Stimulated activated CD4-positive, alpha-beta T cell treated with anti-CD3 and anti-CD28 coated beads, Interleukin-2, amount 100 ng/mL, for 48 hours (primary cell): Measurements from ENCODE around the gene PLCB4.

Source experiments
- DNase-seq, 2 donors: peaks; one replicate each; pipeline ENCODE4 v3.0.0-alpha.2; 2020

Gene PLCB4

DNA sequence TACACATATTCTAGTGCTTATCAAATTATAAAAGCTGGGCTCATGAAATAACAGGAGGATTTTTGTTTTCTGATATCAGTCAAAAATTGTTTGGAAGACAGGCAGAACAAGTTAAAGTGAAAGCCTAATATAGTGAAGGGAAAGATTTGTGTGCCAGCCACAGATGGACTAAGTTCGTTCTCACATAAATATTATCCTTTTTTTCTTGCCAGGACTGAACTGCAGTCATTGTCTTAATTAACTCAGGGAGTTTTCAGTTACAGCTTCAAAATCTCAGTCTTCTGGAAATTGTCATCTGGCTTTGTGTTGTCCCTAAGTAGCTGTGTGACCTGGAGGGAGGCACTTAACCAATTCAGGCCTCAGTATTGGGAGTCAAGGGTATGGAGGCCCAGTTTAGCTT, 40.7 kb downstream of the PLCB4 start:
- DNase-seq, result no peak

DNA sequence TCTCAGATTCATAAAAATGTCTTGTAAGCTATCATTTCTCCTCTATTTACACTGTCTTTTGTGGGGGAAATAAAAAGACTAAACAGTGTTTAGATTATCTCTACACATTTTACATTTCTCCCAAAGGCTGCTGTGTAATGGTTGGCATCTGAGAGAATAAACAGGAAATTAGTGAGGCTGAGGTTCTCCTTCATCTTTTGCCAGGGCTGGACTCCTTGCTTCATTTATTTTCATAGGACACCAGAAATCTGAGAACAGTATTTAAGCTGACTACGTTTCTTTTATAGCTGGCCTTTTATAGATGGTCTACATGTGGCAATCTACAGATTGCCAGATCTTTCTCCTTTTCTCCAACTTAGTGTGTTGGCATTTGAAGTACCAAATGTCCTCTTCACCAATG, 41.5 kb downstream of the PLCB4 start:
- no peak for DNase-seq

- DNase-seq, result no peak
These were observed 42.1 kb downstream of the PLCB4 start for GRCh38 chr20:9110916-9111432.

DNA sequence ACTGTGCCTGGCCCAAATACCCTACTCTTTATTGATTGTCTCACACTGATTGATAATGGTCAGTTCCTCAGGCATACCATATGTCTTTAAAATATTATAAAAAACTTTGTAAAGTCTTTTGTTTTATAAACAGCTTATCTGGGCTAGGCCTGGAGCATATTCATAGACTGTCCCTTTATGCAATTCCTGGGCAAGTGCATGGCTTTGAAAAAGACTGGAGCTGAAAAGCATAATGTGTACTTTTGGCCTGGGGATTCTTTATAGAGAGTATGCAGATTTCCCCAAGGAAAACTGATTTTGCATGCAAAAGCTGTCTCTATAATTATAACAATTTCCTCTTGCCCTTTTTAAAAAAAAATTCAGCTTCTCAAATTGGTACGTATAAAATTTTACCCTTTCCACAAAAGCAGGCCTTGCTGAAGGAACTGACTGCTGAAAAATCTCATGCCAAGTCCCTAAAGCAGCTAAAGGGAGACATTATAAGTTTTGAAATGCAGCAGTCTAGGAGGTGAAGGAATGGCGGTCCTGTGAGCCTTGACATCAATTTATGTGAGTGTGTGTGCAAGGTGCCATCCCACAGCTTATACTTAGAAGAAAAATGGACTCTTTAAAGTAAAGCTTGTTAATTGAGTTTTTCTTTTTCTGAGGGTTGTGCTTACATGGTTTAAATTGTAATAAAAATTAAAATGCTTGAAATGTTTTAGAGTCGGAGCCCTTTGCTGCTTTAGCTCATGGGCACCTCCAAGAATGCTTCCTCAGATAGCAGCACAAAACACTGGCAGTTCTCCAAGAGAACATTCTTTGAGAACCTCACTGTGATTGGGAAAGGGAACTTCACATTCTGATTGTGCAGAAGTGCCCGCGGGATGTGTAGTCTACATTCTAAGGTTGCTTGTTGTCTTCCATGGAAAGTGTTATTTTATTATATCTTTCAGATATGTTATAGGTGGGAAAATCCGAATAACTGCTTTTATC, 43.9 kb downstream of the PLCB4 start:
- DNase-seq, result no peak

- DNase-seq, result no peak
These were observed 45.8 kb downstream of the PLCB4 start for GRCh38 chr20:9114709-9115108.

DNA sequence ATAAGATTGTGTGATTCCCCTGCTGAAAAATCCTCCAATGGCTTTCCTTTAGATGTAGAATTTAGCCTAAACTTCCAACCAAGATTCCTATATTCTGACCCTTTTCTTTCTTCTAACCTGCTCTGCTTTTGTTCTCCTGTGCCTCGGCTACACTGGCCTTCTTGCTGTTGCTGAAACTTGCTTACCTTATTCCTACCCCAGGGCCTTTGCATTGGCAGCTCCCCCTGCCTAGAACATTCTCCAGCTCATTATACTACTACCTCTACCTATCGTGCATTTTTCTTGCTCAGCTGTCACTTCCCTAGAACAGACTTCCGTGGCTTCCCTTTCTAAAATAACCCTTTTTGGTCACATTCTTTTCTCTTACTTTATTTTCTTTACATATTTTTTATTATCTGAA, 48.7 kb downstream of the PLCB4 start:
- no peak for DNase-seq

GRCh38 chr20:9119776-9120175, 50.9 kb downstream of the PLCB4 start:
- DNase-seq, result no peak

GRCh38 chr20:9121211-9121610, 52.3 kb downstream of the PLCB4 start:
- no peak for DNase-seq

GRCh38 chr20:9122571-9122970, 53.7 kb downstream of the PLCB4 start:
- DNase-seq, result no peak

- no peak for DNase-seq
These were observed 57.6 kb downstream of the PLCB4 start for GRCh38 chr20:9126527-9126926.

GRCh38 chr20:9128568-9128967, 59.7 kb downstream of the PLCB4 start:
- no peak for DNase-seq

- DNase-seq, result no peak
These were observed 60.9 kb downstream of the PLCB4 start for GRCh38 chr20:9129756-9130155.

- no peak for DNase-seq
These were observed 61.6 kb downstream of the PLCB4 start for GRCh38 chr20:9130521-9130920.

- no peak for DNase-seq
These were observed 63.0 kb downstream of the PLCB4 start for GRCh38 chr20:9131841-9132240.

- DNase-seq, result no peak
These were observed 65.5 kb downstream of the PLCB4 start for GRCh38 chr20:9134346-9134745.

GRCh38 chr20:9136114-9136513, 67.2 kb downstream of the PLCB4 start:
- DNase-seq, result no peak

- DNase-seq, result no peak
These were observed 68.1 kb downstream of the PLCB4 start for GRCh38 chr20:9137001-9137400.

- DNase-seq, result no peak
These were observed 70.4 kb downstream of the PLCB4 start for GRCh38 chr20:9139106-9139833.

DNA sequence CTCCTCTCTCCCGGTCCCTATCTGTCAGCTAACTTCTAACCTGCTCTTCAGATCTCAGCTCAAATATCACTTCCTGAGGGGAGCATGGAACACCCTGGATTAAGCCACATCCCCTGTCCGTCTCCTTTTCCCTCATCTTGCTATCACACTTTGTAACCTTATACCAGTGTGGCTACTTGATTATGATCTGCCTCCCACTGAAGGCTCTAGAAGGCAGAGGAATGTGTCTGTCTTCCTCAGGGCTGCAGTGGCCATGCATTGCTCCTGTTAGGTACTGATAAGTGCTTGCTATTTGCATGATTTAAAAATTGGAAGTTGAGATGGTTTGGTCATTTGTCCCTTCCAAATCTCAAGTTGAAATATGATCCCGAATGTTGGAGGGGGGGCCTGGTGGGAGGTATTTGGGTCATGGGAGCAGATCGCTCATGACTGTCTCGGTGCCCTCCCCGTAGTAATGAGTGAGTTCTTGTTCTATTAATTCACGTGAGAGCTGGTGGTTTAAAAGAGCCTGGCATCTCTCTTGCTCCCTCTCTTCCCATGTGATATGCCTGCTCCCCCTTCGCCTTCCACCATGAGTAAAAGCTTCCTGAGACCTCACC, 71.4 kb downstream of the PLCB4 start:
- DNase-seq, result no peak

DNA sequence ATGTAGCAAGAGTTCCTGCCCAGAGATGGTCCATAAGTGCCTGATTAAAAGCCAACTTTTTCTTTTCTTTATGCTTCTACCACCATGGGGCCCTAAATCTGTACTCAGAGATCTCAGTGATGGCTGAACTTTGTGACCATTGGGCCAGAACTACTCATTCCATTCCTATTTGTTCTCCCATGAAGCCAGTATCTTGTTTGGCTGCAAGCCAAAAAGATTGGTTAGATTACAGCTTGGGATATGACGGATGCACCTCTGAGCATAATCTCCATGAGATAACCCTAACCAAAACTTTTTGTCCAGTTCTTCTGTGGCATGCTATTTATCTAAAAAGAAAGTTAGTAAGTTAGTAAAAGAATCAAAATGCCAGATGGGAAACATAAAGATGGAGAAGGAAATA, 72.2 kb downstream of the PLCB4 start:
- DNase-seq, result no peak

- DNase-seq, result no peak
These were observed 73.0 kb downstream of the PLCB4 start for GRCh38 chr20:9141921-9142320.

DNA sequence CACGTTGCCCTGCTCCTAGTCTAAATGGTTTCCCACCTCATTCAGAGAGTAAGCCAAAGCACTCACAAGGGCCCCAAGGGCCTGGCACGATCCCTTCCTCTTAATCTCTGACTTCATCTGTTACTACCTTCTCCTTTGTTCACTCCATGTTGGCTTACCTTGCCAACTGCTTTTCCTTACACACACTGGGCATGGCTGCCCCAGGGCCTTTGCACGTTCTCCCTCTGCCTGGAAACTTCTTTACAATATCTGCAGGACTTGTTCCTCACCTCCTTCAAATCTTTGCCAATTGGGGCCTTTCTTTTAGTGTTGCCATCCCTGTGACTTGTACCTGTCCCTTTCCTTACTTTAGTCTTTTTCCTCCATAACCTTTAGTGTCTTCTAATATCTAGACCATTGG, 73.9 kb downstream of the PLCB4 start:
- DNase-seq, result no peak

- DNase-seq, result no peak
These were observed 75.0 kb downstream of the PLCB4 start for GRCh38 chr20:9143926-9144325.

DNA sequence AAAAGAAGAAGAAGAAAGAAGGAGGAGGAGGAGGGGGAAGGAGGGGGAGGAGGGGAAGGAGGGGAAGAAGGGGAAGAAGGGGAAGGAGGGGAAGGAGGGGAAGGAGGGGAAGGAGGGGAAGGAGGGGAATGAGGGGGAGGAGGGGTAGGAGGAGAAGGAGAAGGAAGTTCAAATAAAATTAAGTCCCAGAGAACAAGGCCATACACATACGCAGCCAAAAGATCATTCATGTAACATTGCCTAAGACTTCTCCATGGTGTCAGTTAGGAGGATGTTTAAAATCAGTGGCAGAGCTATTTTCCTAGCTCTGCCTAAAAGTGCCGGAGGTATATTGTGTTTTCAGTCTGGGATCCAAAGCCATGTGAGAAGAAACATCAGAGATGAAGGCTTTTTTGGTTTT, 75.8 kb downstream of the PLCB4 start:
- DNase-seq, result no peak
